T-helper 2 cell treated with Interferon-gamma antibody and Interleukin-4, amounts not matched to agents 5 μg/mL and 100 μg/mL, for 36 hours (primary cell): ENCODE data around the gene CFAP45.

Source experiments
- DNase-seq: peaks from one replicate; pipeline ENCODE4 v3.0.0; 2021; ENCODE audit warnings: low spot score
- H3K27ac Mint-ChIP-seq: one replicate; pipeline ENCODE4 v1.8.0; 2021; ENCODE audit warnings: mild to moderate bottlenecking, mixed read lengths
- H3K27me3 Mint-ChIP-seq: one replicate; pipeline ENCODE4 v1.8.0; 2021; ENCODE audit warnings: low read depth, mixed read lengths
- H3K36me3 Mint-ChIP-seq: one replicate; pipeline ENCODE4 v1.8.0; 2021; ENCODE audit warnings: low read depth, mixed read lengths
- H3K4me1 Mint-ChIP-seq: one replicate; pipeline ENCODE4 v1.8.0; 2021; ENCODE audit warnings: low read depth, mixed read lengths
- H3K4me3 Mint-ChIP-seq: one replicate; pipeline ENCODE4 v1.8.0; 2022; ENCODE audit warnings: mild to moderate bottlenecking, moderate library complexity, mixed read lengths
- H3K9me3 Mint-ChIP-seq: one replicate; pipeline ENCODE4 v1.8.0; 2021; ENCODE audit warnings: mixed read lengths

The CFAP45 gene

DNA sequence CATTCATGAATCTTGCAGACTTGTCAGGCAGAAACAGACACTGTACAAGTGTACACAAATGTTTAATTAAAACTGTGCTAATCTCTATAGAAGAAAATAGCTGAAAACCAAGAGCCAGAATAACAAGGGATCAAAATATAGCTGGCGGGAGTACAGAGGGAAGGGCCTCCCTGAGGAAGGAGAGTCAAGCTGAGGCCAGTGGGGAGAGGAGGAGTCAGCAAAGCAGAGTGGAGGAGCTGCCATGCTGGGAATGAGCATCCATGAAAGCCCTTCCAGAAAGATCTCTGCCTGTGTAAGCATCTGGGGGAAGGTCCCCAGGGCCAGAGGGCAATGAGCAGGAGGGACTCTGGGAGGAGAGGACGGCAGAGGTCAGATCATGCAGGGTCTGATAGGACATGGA, 58.2 kb downstream of the CFAP45 start:
- Mint-ChIP-seq H3K4me1 (peaks cover 5% of the 10 kb centered on the region), H3K27ac (no peak overlapping the region), H3K4me3 (no peak overlapping the region), H3K36me3 (no peaks in the 10 kb centered on the region), H3K27me3 (peaks cover 12% of the 10 kb centered on the region), H3K9me3 (no peaks in the 10 kb centered on the region)
- DNase-seq: no peak

DNA sequence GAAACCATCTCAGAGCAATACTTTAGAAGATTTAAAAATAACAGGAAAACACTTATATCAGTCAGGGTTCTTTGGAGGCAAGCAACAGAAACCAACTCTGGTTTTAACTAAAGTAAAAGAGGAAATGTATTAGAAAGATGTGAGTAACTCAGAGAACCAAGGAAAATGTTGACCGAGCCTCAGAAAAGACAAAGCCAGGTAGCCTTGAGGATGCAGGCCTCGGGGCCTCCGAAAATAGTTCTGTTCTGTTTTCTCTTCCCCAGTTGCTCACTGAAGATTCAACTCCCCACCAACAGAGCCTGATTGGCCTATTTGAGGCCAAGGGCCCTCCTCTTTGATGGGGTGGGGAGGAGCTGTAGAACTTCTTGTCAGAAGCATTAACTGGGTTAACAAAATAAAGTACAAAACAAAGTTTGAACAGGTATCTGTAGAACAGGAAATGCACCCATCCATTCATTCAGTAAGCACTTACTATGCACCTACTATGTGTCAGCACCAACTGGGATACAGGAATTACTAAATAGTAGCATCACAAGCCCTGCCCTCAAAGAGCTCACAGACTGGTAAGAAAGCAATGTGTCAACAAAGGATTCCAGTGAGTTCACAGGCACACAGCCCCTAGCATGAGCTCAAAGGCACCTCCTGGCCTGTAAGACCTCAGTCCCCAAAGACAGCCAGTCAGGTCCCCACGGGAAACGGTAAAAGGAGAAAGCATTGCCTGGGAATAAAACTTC, 60.7 kb downstream of the CFAP45 start:
- Mint-ChIP-seq H3K27me3 (peaks cover 7% of the 10 kb centered on the region), H3K4me3 (no peak overlapping the region), H3K27ac (no peak overlapping the region), H3K4me1 (peaks cover 5% of the 10 kb centered on the region), H3K36me3 (no peaks in the 10 kb centered on the region), H3K9me3 (no peaks in the 10 kb centered on the region)
- DNase-seq: no peak

DNA sequence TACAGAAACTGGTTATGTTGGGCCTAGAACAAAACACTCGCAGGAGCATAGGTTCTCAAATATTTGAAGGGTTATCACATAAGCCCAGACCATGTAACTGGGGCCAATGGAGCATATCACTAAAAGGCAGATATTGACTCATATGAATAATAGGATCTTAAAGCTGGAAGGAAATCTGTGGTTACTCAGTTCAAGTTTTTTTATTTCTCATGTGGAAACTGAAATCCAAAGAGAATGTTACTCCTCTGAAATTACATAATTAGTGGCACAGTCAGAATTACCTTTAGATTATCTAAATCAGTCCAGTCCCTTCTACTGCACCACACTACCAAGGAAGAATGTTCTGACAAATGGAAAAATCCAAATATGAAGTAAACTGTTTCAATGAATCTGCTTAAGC, 61.2 kb downstream of the CFAP45 start:
- Mint-ChIP-seq H3K9me3 (no peaks in the 10 kb centered on the region), H3K4me3 (no peak overlapping the region), H3K27ac (no peak overlapping the region), H3K27me3 (peaks cover 2% of the 10 kb centered on the region), H3K36me3 (no peaks in the 10 kb centered on the region), H3K4me1 (peaks cover 5% of the 10 kb centered on the region)
- no peak for DNase-seq

DNA sequence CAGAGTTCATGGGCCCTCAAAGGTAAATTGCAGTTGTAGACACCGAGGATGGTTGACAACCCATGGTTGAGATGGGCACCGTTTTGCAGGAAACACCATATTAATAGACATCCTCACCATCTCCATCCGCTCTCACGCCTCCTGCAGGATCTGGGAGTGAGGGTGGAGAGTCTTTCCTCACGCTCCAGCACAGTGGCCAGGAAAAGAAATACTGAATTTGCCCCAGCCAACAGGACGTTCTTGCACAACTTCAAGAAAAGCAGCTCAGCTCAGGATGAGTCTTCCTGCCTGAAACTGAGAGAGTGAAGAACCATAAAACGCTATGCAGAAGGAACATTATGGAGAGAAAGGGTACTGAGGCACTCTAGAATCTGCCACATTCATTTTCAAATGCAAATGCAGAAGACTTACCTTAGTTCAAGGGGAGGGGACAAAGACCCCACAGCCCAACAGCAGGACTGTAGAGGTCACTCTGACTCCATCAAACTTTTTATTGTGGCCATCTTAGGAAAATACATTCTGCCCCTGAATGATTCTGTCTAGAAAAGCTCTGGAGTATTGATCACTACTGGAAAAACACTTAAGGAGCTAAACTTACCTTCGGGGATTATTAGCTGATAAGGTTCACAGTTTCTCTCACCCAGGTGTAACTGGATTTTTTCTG, 64.0 kb downstream of the CFAP45 start:
- no peak for DNase-seq
- H3K9me3 Mint-ChIP-seq: no peaks in the 10 kb centered on the region
- no peak overlapping the region for H3K27ac Mint-ChIP-seq
- no peaks in the 10 kb centered on the region for H3K27me3 Mint-ChIP-seq
- peaks cover 5% of the 10 kb centered on the region for H3K4me1 Mint-ChIP-seq
- H3K36me3 Mint-ChIP-seq: no peaks in the 10 kb centered on the region
- no peak overlapping the region for H3K4me3 Mint-ChIP-seq

DNA sequence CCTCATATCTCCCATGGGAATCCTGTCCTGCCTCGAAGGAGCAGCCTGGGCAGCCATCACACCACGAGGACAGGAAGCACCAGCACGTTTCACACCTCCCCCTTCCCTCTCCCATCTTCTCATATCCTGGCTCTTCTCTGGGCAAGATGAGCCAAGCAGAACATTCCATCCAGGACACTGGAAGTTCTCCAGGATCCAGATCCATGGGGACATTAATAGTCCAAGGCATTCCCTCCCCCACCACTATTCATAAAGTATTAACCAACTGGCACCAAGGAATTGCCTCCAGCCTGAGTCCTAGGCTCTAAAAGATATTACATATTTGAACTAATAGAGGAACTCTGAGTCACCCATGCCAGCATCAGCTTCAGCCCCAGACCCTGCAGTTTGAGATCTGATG, 64.6 kb downstream of the CFAP45 start:
- Mint-ChIP-seq H3K27me3 (no peaks in the 10 kb centered on the region), H3K4me1 (peaks cover 5% of the 10 kb centered on the region), H3K9me3 (no peaks in the 10 kb centered on the region), H3K27ac (no peak overlapping the region), H3K4me3 (no peak overlapping the region), H3K36me3 (no peaks in the 10 kb centered on the region)
- DNase-seq: no peak

DNA sequence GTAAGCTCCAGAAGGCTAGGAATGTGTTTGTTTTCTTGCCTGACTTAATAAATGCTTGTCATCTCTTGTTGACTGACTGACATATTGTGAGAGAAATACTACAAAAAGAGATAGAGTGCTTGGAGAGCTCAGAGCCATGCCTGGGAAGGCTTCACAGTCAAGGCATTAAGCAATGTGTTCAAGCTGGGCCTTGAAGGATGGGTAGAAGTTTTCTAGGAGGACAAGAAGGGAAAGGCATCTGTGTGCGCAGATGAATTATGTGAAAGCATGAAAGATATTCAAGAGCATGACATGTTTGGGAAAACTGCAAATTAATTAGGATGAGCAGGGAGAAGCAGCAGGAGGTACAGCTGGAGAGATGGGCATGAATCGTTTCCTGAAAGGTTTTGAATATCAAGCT, 67.7 kb downstream of the CFAP45 start:
- no peak overlapping the region for H3K4me3 Mint-ChIP-seq
- peaks cover 12% of the 10 kb centered on the region for H3K4me1 Mint-ChIP-seq
- H3K27ac Mint-ChIP-seq: no peak overlapping the region
- no peaks in the 10 kb centered on the region for H3K36me3 Mint-ChIP-seq
- no peak for DNase-seq
- H3K9me3 Mint-ChIP-seq: no peaks in the 10 kb centered on the region
- no peaks in the 10 kb centered on the region for H3K27me3 Mint-ChIP-seq

DNA sequence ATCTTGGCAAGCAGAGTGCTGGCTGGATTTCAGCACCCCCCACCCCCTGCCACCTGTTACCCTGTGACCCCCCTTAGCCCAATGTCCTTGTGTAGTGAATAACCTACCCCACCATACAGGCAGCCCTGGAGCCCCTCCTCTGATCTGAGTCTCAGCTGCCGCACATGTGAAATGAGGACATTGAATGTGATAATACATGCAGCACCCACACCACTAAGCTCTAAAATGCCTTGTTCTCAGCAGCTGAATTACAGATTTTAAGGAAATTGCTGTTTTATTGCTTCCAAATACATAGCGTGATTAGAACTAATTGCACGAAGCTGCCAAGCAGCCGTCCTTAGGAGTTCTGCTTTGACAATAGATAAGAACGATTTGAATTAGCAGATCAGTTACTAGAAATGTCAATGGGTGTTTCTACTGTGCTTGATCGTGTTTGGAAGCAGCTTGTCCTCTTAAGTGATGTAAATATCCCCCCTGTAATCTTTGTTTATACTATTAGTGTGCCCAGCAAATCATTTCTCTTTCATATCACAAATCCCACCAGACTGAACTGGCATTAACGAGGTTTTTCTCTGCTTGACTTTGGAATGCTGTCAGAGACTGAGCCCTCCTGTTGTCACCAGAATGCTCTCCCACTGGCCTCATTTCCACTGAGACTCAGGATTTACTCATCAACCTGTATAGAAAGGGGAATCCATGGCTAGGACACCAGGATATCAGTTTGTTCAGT, 68.4 kb downstream of the CFAP45 start:
- Mint-ChIP-seq H3K27ac (no peak overlapping the region), H3K4me1 (peaks cover 19% of the 10 kb centered on the region), H3K4me3 (no peak overlapping the region), H3K27me3 (no peaks in the 10 kb centered on the region), H3K9me3 (no peaks in the 10 kb centered on the region), H3K36me3 (peaks cover 2% of the 10 kb centered on the region)
- DNase-seq: no peak

DNA sequence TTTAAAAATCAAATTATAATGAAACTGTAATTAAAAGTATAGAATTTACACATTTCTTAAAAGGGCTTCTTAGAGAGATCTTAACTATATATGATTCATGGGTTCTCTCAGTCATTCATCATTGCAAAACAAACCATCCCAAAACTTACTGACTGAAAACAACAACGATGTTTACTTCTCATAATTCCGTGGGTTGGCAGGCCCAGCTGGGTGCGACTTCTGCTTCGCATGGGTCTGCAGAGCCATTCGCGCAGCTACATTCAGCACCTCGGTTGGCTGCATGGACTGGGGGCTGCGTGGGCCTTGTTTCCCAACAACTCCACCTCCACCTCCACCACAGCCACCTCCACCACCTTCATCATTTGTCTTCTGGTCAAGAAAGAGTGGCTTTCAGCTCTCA, 69.2 kb downstream of the CFAP45 start:
- Mint-ChIP-seq H3K9me3 (no peaks in the 10 kb centered on the region), H3K27ac (no peak overlapping the region), H3K4me1 (peaks cover 27% of the 10 kb centered on the region), H3K4me3 (no peak overlapping the region), H3K36me3 (peaks cover 2% of the 10 kb centered on the region), H3K27me3 (no peaks in the 10 kb centered on the region)
- no peak for DNase-seq

DNA sequence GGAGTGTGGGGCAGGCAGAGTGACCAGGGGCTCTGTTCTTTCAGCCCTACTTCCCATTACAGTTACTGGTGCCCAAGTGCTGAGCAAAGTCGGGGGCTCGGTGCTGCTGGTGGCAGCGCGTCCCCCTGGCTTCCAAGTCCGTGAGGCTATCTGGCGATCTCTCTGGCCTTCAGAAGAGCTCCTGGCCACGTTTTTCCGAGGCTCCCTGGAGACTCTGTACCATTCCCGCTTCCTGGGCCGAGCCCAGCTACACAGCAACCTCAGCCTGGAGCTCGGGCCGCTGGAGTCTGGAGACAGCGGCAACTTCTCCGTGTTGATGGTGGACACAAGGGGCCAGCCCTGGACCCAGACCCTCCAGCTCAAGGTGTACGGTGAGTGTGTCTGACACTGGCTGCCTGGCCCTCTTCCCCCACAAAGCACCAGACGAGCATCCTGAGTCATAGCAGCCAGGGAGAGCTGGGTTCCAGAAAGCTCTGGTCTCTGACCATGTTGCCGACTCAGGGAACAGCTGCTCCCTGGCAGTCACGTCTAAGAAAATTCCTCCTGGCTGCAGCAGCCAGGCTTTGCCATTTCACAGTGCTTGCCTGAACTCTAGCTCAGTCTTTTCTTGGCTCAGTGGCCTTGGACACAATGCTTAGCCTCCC, 70.0 kb downstream of the CFAP45 start:
- Mint-ChIP-seq H3K4me3 (no peak overlapping the region), H3K4me1 (peaks cover 33% of the 10 kb centered on the region), H3K9me3 (no peaks in the 10 kb centered on the region), H3K27ac (no peak overlapping the region), H3K27me3 (peaks cover 4% of the 10 kb centered on the region), H3K36me3 (peaks cover 2% of the 10 kb centered on the region)
- DNase-seq: no peak

DNA sequence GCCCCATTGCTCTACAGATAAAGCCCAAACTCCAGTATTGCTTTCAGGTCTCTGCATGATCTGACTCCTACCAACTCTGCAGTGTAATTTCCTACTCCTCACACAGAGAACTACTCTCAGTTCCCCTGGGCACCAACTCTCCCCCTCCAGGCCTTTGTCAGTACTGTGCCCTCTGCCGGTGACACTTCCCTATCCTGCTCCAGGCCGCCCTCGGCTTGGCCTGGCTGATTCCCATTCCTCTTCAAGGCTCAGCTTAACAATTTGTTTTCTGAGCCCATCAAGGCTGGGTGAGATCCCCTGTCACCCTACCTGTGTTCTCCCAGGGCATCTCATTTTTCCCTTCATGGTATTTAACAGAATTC, 70.7 kb downstream of the CFAP45 start:
- Mint-ChIP-seq H3K9me3 (no peaks in the 10 kb centered on the region), H3K27ac (no peak overlapping the region), H3K4me3 (no peak overlapping the region), H3K4me1 (peaks cover 36% of the 10 kb centered on the region), H3K27me3 (peaks cover 7% of the 10 kb centered on the region), H3K36me3 (peaks cover 2% of the 10 kb centered on the region)
- DNase-seq: no peak

DNA sequence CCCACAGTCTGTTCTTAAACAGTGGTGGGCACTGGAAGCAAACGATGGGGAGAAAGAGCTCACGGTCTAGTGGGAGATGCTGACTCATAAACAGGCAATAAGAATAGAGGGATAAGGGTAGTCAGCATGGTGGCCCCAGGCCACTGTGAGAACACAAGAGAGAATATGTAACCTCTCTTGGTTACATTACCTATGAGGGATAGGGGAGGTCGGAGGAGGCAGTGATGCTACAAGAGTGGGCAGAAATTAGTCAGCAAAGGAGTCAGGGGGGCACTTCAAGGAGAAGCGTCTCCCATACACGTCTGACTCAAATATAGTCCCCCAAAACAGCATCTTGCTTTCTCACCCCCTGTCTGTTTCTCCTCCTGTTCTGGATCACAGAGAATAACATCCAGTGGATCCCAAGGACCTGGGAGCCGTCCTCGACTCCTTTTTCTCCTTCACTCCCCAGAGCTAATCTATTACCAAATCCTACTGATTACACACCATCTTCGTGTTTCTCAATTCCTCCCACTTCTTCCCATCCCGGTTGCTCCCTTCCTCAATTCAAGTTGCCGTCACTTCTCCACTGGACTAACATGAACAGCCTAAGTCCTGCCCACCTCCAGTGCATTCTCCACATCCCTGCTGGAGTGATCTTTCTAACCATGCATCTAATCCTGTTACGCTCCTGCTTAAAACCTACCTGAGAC, 71.2 kb downstream of the CFAP45 start:
- Mint-ChIP-seq H3K27me3 (peaks cover 9% of the 10 kb centered on the region), H3K4me1 (peaks cover 36% of the 10 kb centered on the region), H3K9me3 (no peaks in the 10 kb centered on the region), H3K36me3 (peaks cover 2% of the 10 kb centered on the region), H3K27ac (no peak overlapping the region), H3K4me3 (no peak overlapping the region)
- DNase-seq: no peak

DNA sequence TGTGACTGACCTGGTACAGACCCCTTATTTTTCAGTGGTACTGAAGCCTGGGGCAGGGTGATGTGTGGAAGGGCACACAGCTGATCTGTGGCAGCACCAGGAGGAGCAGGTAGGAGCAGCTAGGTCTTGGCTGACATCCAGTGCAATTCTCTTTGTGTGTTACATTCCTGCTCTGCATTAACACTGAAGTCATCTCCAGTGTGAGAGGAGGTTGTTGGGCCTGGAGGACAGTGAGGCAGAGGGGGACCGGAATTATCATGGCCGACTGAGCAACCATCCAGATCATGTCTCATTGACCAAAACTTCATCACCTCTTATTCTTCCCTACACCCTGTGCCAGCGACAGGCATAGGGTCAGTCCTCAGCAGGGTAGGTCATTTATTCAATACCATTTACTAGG, 71.8 kb downstream of the CFAP45 start:
- Mint-ChIP-seq H3K9me3 (no peaks in the 10 kb centered on the region), H3K27me3 (peaks cover 12% of the 10 kb centered on the region), H3K4me1 (peaks cover 36% of the 10 kb centered on the region), H3K4me3 (no peak overlapping the region), H3K36me3 (peaks cover 2% of the 10 kb centered on the region), H3K27ac (no peak overlapping the region)
- no peak for DNase-seq

DNA sequence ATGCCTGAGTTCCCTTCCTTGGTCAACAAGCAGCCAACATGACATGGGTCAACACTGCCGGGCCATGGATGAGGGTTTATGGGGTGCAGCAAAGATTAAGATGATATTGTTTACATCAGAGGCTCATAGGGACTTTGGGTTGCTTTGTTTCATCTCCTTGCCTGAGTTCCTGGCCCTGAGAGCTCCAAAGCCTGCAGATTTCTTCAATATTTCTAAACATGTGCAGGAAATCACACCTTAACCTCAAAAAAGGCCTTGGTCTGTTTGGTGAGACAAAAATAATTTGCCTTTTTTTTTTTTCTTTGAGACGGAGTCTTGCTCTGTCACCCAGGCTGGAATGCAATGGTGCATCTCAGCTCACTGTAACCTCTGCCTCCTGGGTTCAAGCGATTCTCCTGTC, 72.4 kb downstream of the CFAP45 start:
- Mint-ChIP-seq H3K4me3 (peak overlapping the region; percentile 19), H3K4me1 (peaks cover 36% of the 10 kb centered on the region), H3K9me3 (no peaks in the 10 kb centered on the region), H3K36me3 (peaks cover 2% of the 10 kb centered on the region), H3K27me3 (peaks cover 16% of the 10 kb centered on the region), H3K27ac (no peak overlapping the region)
- DNase-seq: no peak
